ENCODE data around the gene CACNB4. TPM values are rescaled to one million over a fixed set of nuclear protein-coding genes. Genes with fewer than 3 reads are reported as not detected.

CACNB4 gene
- total and polyA plus RNA-seq, 10 of the 15 experiments (the other 5 are each of a cell fraction or from before 2014, with no cell fraction given): 2.0 to 21.6 (median 9.3) TPM

- Histone ChIP-seq H3K36me3 (ENCODE audit: control insufficient read depth in 2 of 2, insufficient read depth in 2 of 2, low read length in 1 of 2) (no peaks in the 10 kb centered on the region), H2AFZ (ENCODE audit: control insufficient read depth, low read depth, low read length) (no peak overlapping the region), H3K27ac (ENCODE audit: control insufficient read depth, insufficient read depth) (no peak overlapping the region), H3K9me3 (replicated peaks; ENCODE audit: control insufficient read depth, insufficient read depth, low read length) (peaks cover 2% of the 10 kb centered on the region; the same call in 2 of the 3 replicates), H4K20me1 (ENCODE audit: control insufficient read depth, insufficient read depth) (no peaks in the 10 kb centered on the region), H3K4me2 (ENCODE audit: control insufficient read depth, insufficient read depth) (no peak overlapping the region), H3K9ac (ENCODE audit: control insufficient read depth, insufficient read depth, low read length) (no peak overlapping the region), H3K27me3 (replicated peaks in 1 of 2; ENCODE audit: control insufficient read depth in 2 of 2, insufficient read depth in 2 of 2, low read length in 1 of 2) (peaks cover 0 to 1% of the 10 kb centered on the region in 2 experiments; a peak in 1 of 4 replicates), H3K4me3 (no peak overlapping the region), H3K79me2 (ENCODE audit: control insufficient read depth, insufficient read depth, low read length) (no peaks in the 10 kb centered on the region; the same call in 1 of the 2 replicates), H3K4me1 (ENCODE audit: control insufficient read depth, insufficient read depth, low read length) (no peaks in the 10 kb centered on the region)
- SMC1A ChIA-PET (ENCODE audit: uncharacterized antibody, unreplicated experiment): interaction anchor here (0.6 to 1.2 kb wide), 2 partner anchors 12 to 982 kb away, joined by 3 read pairs; no protein-coding TSS in a partner anchor
- no peak for DNase-seq (ENCODE audit: low read depth, low spot score)
- FAIRE-seq: no peak
- ATAC-seq: no peak
- in situ Hi-C loops (cut with MboI): no loop called here
- 0% methylated on average over 1 of the region's 1 CpG for WGBS (ENCODE audit: insufficient coverage, insufficient replicate concordance, low lambda C conversion rate, missing lambda C conversion rate)
- CTCF ChIA-PET: no interaction called here
- TF ChIP-seq ZBTB4 (CRISPR knock-in tag; IDR thresholded peaks at IDR 0.05): no peak
- TF ChIP-seq KDM1A (IDR thresholded peaks at IDR 0.05; ENCODE audit: borderline replicate concordance): no peak
- no TSS peak for BruUV-seq (replicated peaks)
- RAD21 ChIA-PET (ENCODE audit: unreplicated experiment): no interaction called here
- intact Hi-C loops (cut with micrococcal nuclease; ENCODE audit: unreplicated experiment): no loop called here
- POLR2A ChIA-PET: no interaction called here
Measured at GRCh38 chr2:151899156-151899555, 199.7 kb downstream of the CACNB4 start.

- no peaks in the 10 kb centered on the region for H3K36me3 ChIP-seq (ENCODE audit: control insufficient read depth in 2 of 2, insufficient read depth in 2 of 2, low read length in 1 of 2)
- TF ChIP-seq RCOR1 (conservative IDR thresholded peaks at IDR 0.05; ENCODE audit: low read depth, low read length) (no peak), ESRRA (IDR thresholded peaks at IDR 0.05; ENCODE audit: low read length) (no peak), POLR2A (IDR thresholded peaks at IDR 0.05; ENCODE audit: low read depth, low read length) (no peak), SP1 (IDR thresholded peaks at IDR 0.05; ENCODE audit: low read depth, low read length) (no peak), NBN (IDR thresholded peaks at IDR 0.05) (no peak), SKIL (IDR thresholded peaks at IDR 0.05; ENCODE audit: low read depth, poor library complexity, severe bottlenecking) (no peak), POLR2AphosphoS2 (IDR thresholded peaks at IDR 0.05; ENCODE audit: low read depth, low read length) (no peak), POU2F2 (IDR thresholded peaks at IDR 0.05; ENCODE audit: borderline replicate concordance, low read depth, low read length) (no peak), TAF1 (IDR thresholded peaks at IDR 0.05; ENCODE audit: borderline replicate concordance, low read depth, low read length) (no peak), FOS (IDR thresholded peaks at IDR 0.05; ENCODE audit: borderline replicate concordance, extremely low read depth, insufficient read length) (no peak), MEF2B (IDR thresholded peaks at IDR 0.05; ENCODE audit: partially characterized antibody, poor library complexity, severe bottlenecking) (no peak)
Measured at GRCh38 chr2:151891566-151892194, 207.2 kb downstream of the CACNB4 start.

More at GRCh38 chr2:151891566-151892194, 207.2 kb downstream of the CACNB4 start:
- in situ Hi-C loops (cut with MboI): no loop called here
- ChIA-PET POLR2A (no interaction called here), CTCF (interaction anchor here (0.7 kb wide), 1 partner anchor 82 kb away, joined by 3 read pairs; no protein-coding TSS in a partner anchor), RAD21 (ENCODE audit: unreplicated experiment) (no interaction called here), SMC1A (ENCODE audit: uncharacterized antibody, unreplicated experiment) (interaction anchor here (0.5 kb wide), 1 partner anchor 36 kb away, joined by 3 read pairs; no protein-coding TSS in a partner anchor)
- no TSS peak for BruUV-seq (replicated peaks)
- peaks cover 4% of the 10 kb centered on the region; the same call in 1 of the 2 replicates for H3K4me1 ChIP-seq (ENCODE audit: control insufficient read depth, insufficient read depth, low read length)
- no peaks in the 10 kb centered on the region; a peak in 1 of 4 replicates for H3K27me3 ChIP-seq (replicated peaks in 1 of 2; ENCODE audit: control insufficient read depth in 2 of 2, insufficient read depth in 2 of 2, low read length in 1 of 2)
- H4K20me1 ChIP-seq (ENCODE audit: control insufficient read depth, insufficient read depth): no peaks in the 10 kb centered on the region
- no peak overlapping the region for H3K4me2 ChIP-seq (ENCODE audit: control insufficient read depth, insufficient read depth)
- H3K4me3 ChIP-seq: no peak overlapping the region
- FAIRE-seq (no peak), ATAC-seq (no peak), DNase-seq (ENCODE audit: low read depth, low spot score) (no peak)
- H3K9me3 ChIP-seq (replicated peaks; ENCODE audit: control insufficient read depth, insufficient read depth, low read length): peaks cover 2% of the 10 kb centered on the region; the same call in 2 of the 3 replicates
- 86% methylated on average over 7 of the region's 7 CpGs for WGBS (ENCODE audit: insufficient coverage, insufficient replicate concordance, low lambda C conversion rate, missing lambda C conversion rate)
- H3K27ac ChIP-seq (ENCODE audit: control insufficient read depth, insufficient read depth): no peak overlapping the region
- H3K79me2 ChIP-seq (ENCODE audit: control insufficient read depth, insufficient read depth, low read length): no peaks in the 10 kb centered on the region
- no peak overlapping the region; the same call in 1 of the 2 replicates for H2AFZ ChIP-seq (ENCODE audit: control insufficient read depth, low read depth, low read length)
- intact Hi-C loops (cut with micrococcal nuclease; ENCODE audit: unreplicated experiment): no loop called here
- H3K9ac ChIP-seq (ENCODE audit: control insufficient read depth, insufficient read depth, low read length): no peak overlapping the region
